ENCODE data around the gene ZNHIT1.
"Not testable (repeated sequence)": the region's sequence is repeated elsewhere in the genome, so short reads cannot be mapped to it uniquely, and the experiment has no call there.

Gene ZNHIT1

GRCh38 chr7:101186844-101187428, 31.0 kb upstream of the ZNHIT1 start:
- in situ Hi-C loops (cut with MboI; ENCODE audit: low sequenced_read_pairs): no loop called here

- in situ Hi-C loops (cut with MboI; ENCODE audit: low sequenced_read_pairs): no loop called here
Measured at GRCh38 chr7:101189109-101189508, 28.9 kb upstream of the ZNHIT1 start.

- in situ Hi-C loops (cut with MboI; ENCODE audit: low sequenced_read_pairs): no loop called here
Measured at GRCh38 chr7:101195884-101196283, 22.1 kb upstream of the ZNHIT1 start.

GRCh38 chr7:101197991-101198390, 20.0 kb upstream of the ZNHIT1 start:
- in situ Hi-C loops (cut with MboI; ENCODE audit: low sequenced_read_pairs): no loop called here

GRCh38 chr7:101198476-101198875, 19.5 kb upstream of the ZNHIT1 start:
- in situ Hi-C loops (cut with MboI; ENCODE audit: low sequenced_read_pairs): no loop called here

- in situ Hi-C loops (cut with MboI; ENCODE audit: low sequenced_read_pairs): not testable (repeated sequence)
Measured at GRCh38 chr7:101199522-101199921, 18.4 kb upstream of the ZNHIT1 start.

- in situ Hi-C loops (cut with MboI; ENCODE audit: low sequenced_read_pairs): no loop called here
Measured at GRCh38 chr7:101200504-101200861, 17.5 kb upstream of the ZNHIT1 start.

- in situ Hi-C loops (cut with MboI; ENCODE audit: low sequenced_read_pairs): no loop called here
Measured at GRCh38 chr7:101200862-101201599, 16.9 kb upstream of the ZNHIT1 start, which contains the start of gene MOGAT3. Gene MOGAT3, minus strand, starts transcription at chr7:101201036. Its CDS starts 182 bp downstream, at chr7:101200854.

- in situ Hi-C loops (cut with MboI; ENCODE audit: low sequenced_read_pairs): no loop called here
Measured at GRCh38 chr7:101201695-101202602, 16.0 kb upstream of the ZNHIT1 start.

- in situ Hi-C loops (cut with MboI; ENCODE audit: low sequenced_read_pairs): no loop called here
Measured at GRCh38 chr7:101202603-101202918, 15.4 kb upstream of the ZNHIT1 start.

GRCh38 chr7:101203740-101204738, 13.9 kb upstream of the ZNHIT1 start:
- in situ Hi-C loops (cut with MboI; ENCODE audit: low sequenced_read_pairs): not testable (repeated sequence)

GRCh38 chr7:101205901-101206664, 11.9 kb upstream of the ZNHIT1 start:
- in situ Hi-C loops (cut with MboI; ENCODE audit: low sequenced_read_pairs): no loop called here

GRCh38 chr7:101206665-101207042, 11.3 kb upstream of the ZNHIT1 start:
- in situ Hi-C loops (cut with MboI; ENCODE audit: low sequenced_read_pairs): no loop called here

- in situ Hi-C loops (cut with MboI; ENCODE audit: low sequenced_read_pairs): no loop called here
Measured at GRCh38 chr7:101207459-101207858, 10.5 kb upstream of the ZNHIT1 start.

- in situ Hi-C loops (cut with MboI; ENCODE audit: low sequenced_read_pairs): no loop called here
Measured at GRCh38 chr7:101208794-101209193, 9.2 kb upstream of the ZNHIT1 start.

- in situ Hi-C loops (cut with MboI; ENCODE audit: low sequenced_read_pairs): no loop called here
Measured at GRCh38 chr7:101210143-101210542, 7.8 kb upstream of the ZNHIT1 start.

- in situ Hi-C loops (cut with MboI; ENCODE audit: low sequenced_read_pairs): no loop called here
Measured at GRCh38 chr7:101211501-101211900, 6.5 kb upstream of the ZNHIT1 start.

- in situ Hi-C loops (cut with MboI; ENCODE audit: low sequenced_read_pairs): no loop called here
Measured at GRCh38 chr7:101212014-101212413, 6.0 kb upstream of the ZNHIT1 start.

GRCh38 chr7:101216001-101216859, 1.7 kb upstream of the ZNHIT1 start:
- in situ Hi-C loops (cut with MboI; ENCODE audit: low sequenced_read_pairs): no loop called here

All from HL-60/S4 (cell line).